ENCODE data around the gene TTC13.

TTC13 gene

DNA sequence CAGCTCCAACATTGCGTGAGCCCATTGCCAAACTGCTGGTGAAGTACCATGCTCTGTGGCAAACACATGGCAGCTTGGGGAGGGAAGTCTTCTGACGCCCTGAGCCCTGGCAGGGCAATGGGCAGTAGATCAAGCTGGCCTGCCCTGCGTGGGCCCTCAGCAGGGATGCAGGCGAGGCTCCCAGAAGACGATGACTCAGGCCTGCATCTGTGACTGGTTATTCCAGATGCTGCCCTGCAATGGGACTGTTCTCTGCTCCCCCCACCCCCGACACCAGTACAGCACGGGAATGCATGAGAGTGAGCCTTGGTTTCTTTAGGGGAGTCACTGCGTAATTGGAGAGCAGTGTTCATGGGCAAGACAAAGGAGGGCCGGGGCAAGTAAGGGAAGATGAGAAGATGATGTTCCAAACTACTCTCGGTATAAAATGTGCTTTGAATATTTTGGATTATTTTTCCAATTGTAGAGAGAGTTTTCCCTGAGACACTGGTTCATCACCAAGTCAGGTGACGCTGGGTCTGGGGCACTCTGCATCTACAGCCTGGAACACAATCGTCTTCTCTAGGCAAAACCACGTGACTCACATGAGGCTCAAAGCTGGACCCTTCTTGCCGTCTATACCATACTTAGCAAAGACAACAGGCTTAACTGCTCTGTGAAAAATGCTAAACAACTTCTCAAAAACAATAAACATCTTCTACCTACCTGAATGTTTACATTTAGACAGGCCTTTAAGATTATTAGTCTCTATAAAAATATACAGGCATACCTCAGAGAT lies 101.3 kb downstream of the TTC13 start:
- H3K27ac Mint-ChIP-seq, result no peak overlapping the region
- H3K9me3 Mint-ChIP-seq, result no peaks in the 10 kb centered on the region
- H3K36me3 Mint-ChIP-seq (ENCODE audit: low read depth), result no peaks in the 10 kb centered on the region
- no peak for DNase-seq (ENCODE audit: low spot score)
- H3K4me1 Mint-ChIP-seq (ENCODE audit: low read depth), result no peaks in the 10 kb centered on the region
- H3K4me3 Mint-ChIP-seq, result no peak overlapping the region
- peaks cover 36% of the 10 kb centered on the region for H3K27me3 Mint-ChIP-seq (ENCODE audit: low read depth)

DNA sequence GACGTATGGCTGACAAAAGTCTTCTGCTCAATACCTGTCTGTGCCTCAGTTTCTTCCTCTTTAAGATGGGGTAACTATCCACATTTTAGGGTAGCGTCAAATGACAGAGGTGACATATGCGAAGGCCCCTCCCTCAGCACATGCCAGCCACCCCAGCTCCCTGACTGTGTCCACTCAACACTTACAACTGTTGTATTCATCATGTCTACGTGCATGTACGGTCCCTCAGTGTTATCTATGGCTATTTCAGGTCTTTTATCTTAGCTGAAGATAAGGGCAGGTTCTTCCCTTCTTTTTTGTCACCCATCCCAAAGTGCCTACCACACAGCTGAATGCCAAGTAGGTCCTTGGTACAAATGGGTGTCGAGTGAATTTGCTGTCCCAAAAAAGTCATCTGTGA lies 102.0 kb downstream of the TTC13 start:
- Mint-ChIP-seq H3K4me1 (ENCODE audit: low read depth) (no peaks in the 10 kb centered on the region), H3K36me3 (ENCODE audit: low read depth) (no peaks in the 10 kb centered on the region), H3K27me3 (ENCODE audit: low read depth) (peaks cover 38% of the 10 kb centered on the region), H3K4me3 (no peak overlapping the region), H3K27ac (no peak overlapping the region), H3K9me3 (no peaks in the 10 kb centered on the region)
- no peak for DNase-seq (ENCODE audit: low spot score)

DNA sequence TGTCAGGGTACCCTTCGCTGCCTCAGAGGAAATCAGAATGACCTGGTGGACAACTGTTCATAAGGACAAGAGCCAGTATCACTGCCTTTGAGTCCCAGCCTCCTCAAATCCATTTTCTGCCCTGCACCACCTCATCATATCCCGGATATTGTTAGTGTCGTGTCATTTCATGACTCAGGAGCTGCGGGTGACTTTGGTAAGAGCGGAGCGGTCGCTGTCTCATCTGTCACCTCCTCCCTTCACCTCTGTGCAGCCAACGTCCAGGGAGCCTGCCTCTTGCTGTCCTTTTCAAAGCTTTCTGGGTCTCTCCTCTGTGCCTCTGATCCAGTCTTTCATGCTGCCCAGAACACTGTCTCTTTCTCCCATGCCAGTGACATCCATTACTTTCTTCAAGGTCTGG lies 103.3 kb downstream of the TTC13 start:
- Mint-ChIP-seq H3K4me1 (ENCODE audit: low read depth) (no peaks in the 10 kb centered on the region), H3K27me3 (ENCODE audit: low read depth) (peaks cover 37% of the 10 kb centered on the region), H3K36me3 (ENCODE audit: low read depth) (no peaks in the 10 kb centered on the region), H3K27ac (no peak overlapping the region), H3K4me3 (no peak overlapping the region), H3K9me3 (no peaks in the 10 kb centered on the region)
- DNase-seq (ENCODE audit: low spot score), result no peak

DNA sequence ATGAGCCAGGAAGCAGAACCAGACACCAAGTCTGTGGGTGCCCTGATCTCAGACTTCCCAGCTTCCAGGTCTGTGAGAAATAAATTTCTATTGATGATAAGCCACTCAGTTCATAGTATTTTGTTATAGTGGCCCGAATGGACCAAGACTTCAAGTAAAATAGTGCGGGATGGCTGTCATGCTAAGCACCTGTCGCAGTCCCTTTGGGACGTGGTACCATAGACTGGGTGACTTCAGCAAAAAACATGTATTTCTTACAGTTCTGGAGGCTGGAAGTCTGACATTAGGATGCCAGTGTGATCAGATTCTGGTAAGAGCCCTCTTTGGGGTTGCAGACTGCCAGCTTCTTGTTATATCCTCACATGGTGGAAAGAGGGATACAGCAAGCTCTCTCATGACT lies 107.7 kb downstream of the TTC13 start:
- H3K27me3 Mint-ChIP-seq (ENCODE audit: low read depth), result peaks cover 45% of the 10 kb centered on the region
- no peak for DNase-seq (ENCODE audit: low spot score)
- no peak overlapping the region for H3K4me3 Mint-ChIP-seq
- H3K9me3 Mint-ChIP-seq, result no peaks in the 10 kb centered on the region
- H3K36me3 Mint-ChIP-seq (ENCODE audit: low read depth), result no peaks in the 10 kb centered on the region
- H3K4me1 Mint-ChIP-seq (ENCODE audit: low read depth), result peaks cover 2% of the 10 kb centered on the region
- no peak overlapping the region for H3K27ac Mint-ChIP-seq

DNA sequence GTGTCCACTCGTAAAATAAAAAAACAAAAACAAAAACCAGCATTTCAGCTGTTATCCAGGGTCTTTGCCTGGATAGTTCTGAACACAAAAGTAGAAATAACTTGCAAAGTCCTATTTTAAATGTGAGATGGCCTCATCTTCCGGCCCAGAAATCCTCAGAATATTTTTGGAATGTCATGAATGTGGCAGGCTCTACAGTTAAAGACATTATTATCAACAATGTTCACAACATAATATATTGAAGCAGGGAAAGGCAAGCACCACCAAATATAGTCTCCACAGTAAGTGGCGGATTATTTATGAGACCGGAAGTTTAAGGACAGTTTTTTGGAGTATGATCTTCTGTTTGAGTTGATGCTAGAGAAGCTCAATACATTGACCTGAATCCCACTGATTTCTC lies 109.2 kb downstream of the TTC13 start:
- H3K4me1 Mint-ChIP-seq (ENCODE audit: low read depth), result peaks cover 2% of the 10 kb centered on the region
- H3K4me3 Mint-ChIP-seq, result peak overlapping the region; percentile 39
- peaks cover 45% of the 10 kb centered on the region for H3K27me3 Mint-ChIP-seq (ENCODE audit: low read depth)
- DNase-seq (ENCODE audit: low spot score), result no peak
- H3K9me3 Mint-ChIP-seq, result no peaks in the 10 kb centered on the region
- no peaks in the 10 kb centered on the region for H3K36me3 Mint-ChIP-seq (ENCODE audit: low read depth)
- no peak overlapping the region for H3K27ac Mint-ChIP-seq

DNA sequence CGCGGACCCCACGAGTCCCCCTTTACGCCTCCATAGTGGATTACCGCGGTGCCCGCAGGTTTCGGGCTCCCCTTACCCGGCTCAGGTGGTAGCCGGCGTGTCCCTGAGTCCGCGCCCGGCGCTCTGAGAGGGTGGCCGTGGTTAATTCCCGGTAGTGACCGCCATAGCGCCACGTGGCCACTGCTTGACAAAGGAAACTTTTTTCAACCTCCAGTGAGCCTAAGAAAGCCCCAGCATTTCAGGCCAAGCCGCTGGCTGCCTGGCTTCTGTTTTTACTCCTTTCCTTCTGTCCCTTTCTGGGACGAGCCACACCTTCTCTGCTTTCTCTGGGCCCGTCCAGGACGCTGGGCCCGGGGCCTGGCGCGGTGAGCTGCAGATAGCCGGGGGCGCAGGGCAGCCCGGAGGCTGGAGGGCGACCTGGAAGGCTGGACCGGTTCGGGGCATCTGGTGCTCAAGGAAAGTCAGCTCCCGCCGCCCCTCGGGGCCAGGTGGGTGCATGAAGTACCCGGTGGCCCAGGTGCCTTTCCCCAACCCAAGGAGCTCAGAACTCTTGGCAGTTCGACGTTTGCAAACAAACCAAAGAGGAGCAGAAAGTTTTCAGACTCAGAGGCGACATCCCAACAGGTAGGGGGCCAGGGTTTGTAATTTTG lies 109.8 kb downstream of the TTC13 start:
- peaks cover 2% of the 10 kb centered on the region for H3K4me1 Mint-ChIP-seq (ENCODE audit: low read depth)

DNA sequence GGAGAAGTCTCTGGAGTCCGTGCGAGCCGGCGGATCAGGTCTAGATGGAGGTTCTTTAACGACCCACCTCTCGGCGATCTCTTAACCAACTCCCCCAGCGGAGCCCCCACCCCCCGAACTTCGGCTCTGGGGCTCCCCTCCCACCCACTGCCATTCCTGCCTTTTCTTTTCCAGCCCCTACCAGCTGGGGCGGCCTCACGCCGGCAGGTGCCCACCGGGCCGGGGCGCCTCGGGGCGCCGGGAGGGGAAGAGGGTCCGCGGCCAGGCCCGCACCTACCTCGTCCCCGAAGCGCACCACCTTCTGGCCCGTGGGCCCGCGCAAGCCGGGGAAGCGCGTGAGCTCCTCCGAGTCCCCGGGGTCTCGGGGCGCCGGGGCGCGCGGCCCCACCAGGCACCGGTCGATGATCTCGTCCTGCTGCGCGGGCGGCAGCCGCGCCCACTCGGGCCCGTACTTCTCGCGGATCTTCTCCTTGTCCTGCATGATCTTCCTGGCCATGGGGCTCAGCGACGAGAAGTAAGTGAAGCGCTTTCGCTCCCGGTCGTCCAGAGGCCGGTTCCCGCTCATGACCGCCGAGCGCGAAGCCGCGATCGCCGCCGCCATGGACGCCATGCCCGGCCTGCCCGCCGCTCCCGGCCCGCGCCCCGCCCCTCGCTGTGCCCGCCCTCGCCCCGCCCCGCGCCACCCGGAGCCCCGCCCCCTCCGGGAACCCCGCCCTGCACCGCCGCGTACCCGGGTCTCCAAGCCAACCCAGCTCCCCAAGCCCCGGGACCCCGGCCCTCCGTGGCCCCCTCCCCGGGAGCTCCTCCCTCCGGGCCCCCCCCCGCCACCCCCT lies 110.5 kb downstream of the TTC13 start, which contains the start of gene C1orf198:
Gene C1orf198, minus strand, starts transcription at position 619 of the 833 bp plus-strand sequence. Its CDS starts 9 bp downstream, at position 610.
- Mint-ChIP-seq H3K27ac (no peak within 1 kb of the TSS), H3K27me3 (ENCODE audit: low read depth) (peaks cover 42% of the 10 kb centered on the region), H3K4me1 (ENCODE audit: low read depth) (peaks cover 6% of the 10 kb centered on the region)

More for the DNA sequence above, 109.8 kb downstream of the TTC13 start:
- H3K27me3 Mint-ChIP-seq (ENCODE audit: low read depth), result peaks cover 42% of the 10 kb centered on the region
- H3K9me3 Mint-ChIP-seq, result no peaks in the 10 kb centered on the region
- no peak for DNase-seq (ENCODE audit: low spot score)
- H3K27ac Mint-ChIP-seq, result no peak overlapping the region
- peak overlapping the region; percentile 81 for H3K4me3 Mint-ChIP-seq
- H3K36me3 Mint-ChIP-seq (ENCODE audit: low read depth), result no peaks in the 10 kb centered on the region

DNA sequence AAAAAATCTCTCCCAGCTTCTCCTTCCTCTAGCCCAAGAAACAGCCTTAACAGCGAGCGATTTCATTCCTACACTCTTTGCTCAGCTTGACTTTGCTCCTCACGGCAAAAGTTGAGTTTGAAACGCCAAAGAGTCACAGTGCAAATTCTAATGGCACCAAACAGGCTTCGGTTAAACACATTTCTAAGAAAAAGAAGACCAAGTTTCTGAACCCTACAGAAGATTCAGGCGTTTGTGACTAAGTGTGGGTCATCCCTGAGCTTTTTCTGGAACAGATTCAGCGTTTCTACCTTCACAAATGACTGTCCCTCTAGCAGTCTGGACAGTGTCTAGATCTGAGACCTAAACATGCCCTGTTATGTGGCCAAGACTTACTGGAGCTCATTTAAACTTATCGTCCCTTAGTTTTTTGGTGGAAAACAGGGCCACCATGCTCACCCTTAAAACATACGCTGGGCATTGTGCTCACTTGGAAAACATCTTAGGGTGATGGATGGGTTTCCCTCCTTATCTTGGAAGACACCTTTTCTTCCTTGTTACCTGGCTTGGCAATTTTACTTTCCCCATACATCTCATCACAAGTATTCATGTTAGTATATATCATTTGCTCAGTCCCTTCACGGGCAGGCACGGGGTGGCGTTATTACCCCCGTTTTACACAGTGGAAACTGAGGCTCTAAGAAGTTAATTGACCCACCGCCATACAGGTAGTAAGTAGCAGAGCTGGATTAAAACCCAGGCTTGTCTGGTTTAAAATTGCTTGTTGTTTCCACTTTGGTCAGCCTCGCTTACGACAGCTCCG lies 111.4 kb downstream of the TTC13 start:
- no peak for DNase-seq (ENCODE audit: low spot score)
- peak overlapping the region; percentile 84 for H3K4me3 Mint-ChIP-seq

More for the DNA sequence above, 110.5 kb downstream of the TTC13 start, which contains the start of gene C1orf198:
- DNase-seq (ENCODE audit: low spot score), result peak; percentile 66
- Mint-ChIP-seq H3K36me3 (ENCODE audit: low read depth) (no peaks in the 10 kb centered on the region), H3K9me3 (no peaks in the 10 kb centered on the region), H3K4me3 (peak within 1 kb of the TSS; percentile 84)

DNA sequence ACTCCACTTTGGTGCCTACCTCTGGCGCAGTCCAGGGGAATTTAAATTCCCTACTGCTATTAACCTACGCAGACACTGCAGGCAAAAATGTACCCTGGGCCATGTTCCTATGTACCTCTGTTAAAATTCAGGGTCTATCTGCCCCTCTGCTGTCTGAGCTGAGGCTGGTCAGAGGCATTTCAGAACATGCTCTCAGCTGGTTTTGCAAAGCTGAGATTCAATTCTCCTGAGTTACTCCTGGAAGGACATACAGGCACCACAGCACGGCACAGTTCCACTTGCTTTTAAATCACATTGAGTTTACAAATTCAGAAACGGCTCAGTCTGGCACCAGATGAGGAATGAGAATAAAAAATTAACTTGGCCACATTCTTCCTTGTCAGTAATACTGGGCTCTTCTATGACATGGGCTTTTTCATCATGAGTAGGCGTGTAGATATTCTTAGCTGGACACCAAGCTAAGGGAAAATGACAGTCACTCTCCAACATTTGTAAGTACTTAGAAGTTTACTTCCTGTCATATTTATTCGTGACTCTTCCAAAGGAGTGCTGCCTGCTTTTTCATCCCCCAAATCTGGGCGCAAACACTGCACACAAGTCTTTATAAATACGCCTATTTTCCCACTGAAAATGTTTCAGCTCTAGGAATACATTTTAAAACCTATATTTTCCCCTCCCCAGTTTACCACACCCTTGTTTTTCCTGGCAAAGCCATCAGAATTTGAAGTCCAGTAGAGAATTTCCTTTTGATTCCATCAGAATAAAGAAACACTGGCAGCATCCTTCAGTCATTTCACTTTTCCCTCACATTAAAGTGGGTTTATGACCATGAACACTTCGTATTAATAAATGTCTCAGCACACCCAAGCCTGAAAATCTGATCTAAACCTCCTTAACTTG lies 112.2 kb downstream of the TTC13 start:
- no peak overlapping the region for H3K27ac Mint-ChIP-seq
- H3K36me3 Mint-ChIP-seq (ENCODE audit: low read depth), result no peaks in the 10 kb centered on the region
- H3K27me3 Mint-ChIP-seq (ENCODE audit: low read depth), result peaks cover 39% of the 10 kb centered on the region
- H3K4me3 Mint-ChIP-seq, result no peak overlapping the region
- no peaks in the 10 kb centered on the region for H3K9me3 Mint-ChIP-seq
- H3K4me1 Mint-ChIP-seq (ENCODE audit: low read depth), result peaks cover 10% of the 10 kb centered on the region
- DNase-seq (ENCODE audit: low spot score), result no peak

More for the DNA sequence above, 111.4 kb downstream of the TTC13 start:
- Mint-ChIP-seq H3K9me3 (no peaks in the 10 kb centered on the region), H3K4me1 (ENCODE audit: low read depth) (peaks cover 10% of the 10 kb centered on the region), H3K27me3 (ENCODE audit: low read depth) (peaks cover 42% of the 10 kb centered on the region), H3K36me3 (ENCODE audit: low read depth) (no peaks in the 10 kb centered on the region), H3K27ac (no peak overlapping the region)

DNA sequence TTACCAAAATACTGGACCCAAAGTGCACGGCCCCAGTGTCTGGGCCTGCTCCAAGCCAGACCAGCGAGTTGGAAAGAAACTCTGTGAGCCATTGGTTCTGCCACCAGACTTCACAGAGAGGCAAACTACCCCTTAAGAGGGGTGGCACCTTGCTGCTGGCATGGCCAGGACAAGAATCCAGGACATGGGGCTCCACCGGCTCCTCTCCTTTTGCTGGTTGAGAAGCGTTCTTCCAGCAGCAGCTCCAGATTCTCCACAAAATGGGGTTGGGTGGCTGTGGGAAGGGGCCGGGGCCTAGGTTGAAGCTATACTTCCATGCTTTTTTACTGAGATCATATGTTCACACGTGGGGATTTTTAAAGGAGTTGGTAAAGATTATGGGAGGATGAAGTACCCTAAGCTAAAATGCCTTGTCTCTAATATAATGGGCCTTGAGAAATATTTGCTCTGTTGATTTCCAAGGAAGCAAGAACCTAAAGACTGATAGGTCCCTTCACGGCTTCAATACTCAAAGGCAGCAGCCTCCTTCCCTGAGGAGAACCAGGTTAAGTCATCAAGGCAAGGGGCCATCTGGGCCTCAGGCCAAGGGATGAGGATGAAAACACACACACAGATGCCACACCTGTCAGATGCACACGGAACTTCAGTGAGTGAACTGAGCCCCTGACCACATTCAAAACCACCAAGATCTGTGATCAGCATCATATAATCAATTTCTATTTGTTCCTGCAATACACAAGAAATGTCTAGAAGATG lies 113.4 kb downstream of the TTC13 start:
- H3K9me3 Mint-ChIP-seq, result no peaks in the 10 kb centered on the region

DNA sequence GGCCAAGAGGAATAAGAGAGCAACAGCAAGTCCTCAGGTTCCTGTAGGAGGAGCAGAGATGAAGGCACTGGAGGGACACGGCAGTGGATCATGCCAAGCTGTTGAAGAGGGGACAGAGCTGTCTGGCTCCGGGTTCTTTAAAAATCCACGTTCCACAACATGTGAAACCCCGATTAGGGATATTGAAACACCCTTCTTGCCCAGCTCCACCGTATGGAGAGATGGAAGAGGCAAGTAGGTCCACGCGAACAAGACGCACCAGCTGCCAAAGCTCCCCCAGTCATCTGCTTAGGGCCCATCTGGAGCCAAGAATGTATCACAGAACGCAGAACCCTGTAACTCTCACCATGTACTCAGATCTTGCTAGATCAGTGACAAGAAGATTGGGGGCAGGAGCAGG lies 114.2 kb downstream of the TTC13 start:
- Mint-ChIP-seq H3K27ac (no peak overlapping the region), H3K9me3 (no peaks in the 10 kb centered on the region), H3K27me3 (ENCODE audit: low read depth) (peaks cover 23% of the 10 kb centered on the region), H3K4me1 (ENCODE audit: low read depth) (peaks cover 10% of the 10 kb centered on the region), H3K4me3 (no peak overlapping the region), H3K36me3 (ENCODE audit: low read depth) (no peaks in the 10 kb centered on the region)
- no peak for DNase-seq (ENCODE audit: low spot score)

More for the DNA sequence above, 113.4 kb downstream of the TTC13 start:
- H3K27ac Mint-ChIP-seq, result no peak overlapping the region
- peaks cover 10% of the 10 kb centered on the region for H3K4me1 Mint-ChIP-seq (ENCODE audit: low read depth)
- peaks cover 31% of the 10 kb centered on the region for H3K27me3 Mint-ChIP-seq (ENCODE audit: low read depth)
- no peak for DNase-seq (ENCODE audit: low spot score)
- no peak overlapping the region for H3K4me3 Mint-ChIP-seq
- H3K36me3 Mint-ChIP-seq (ENCODE audit: low read depth), result no peaks in the 10 kb centered on the region

DNA sequence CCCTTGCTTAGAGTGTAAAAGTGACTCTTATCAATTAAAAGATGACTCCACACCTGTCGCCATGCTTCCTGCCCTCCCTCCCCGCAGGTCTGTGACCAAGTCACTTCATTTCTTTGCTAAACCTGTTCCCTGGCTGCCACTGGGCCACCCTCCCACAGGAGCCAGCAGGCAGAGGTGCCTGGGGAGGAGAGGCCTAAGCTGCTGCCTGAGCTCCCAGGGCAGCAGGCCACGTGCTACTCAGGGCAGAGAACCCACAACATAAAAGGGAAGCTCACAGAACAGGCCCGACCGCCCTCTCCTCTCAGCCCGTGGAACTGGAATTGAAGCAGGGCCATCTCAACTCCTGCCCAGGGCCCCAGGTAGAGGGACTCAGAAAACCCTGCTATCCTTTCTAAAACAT lies 115.2 kb downstream of the TTC13 start:
- no peaks in the 10 kb centered on the region for H3K36me3 Mint-ChIP-seq (ENCODE audit: low read depth)
- peaks cover 16% of the 10 kb centered on the region for H3K27me3 Mint-ChIP-seq (ENCODE audit: low read depth)
- H3K4me3 Mint-ChIP-seq, result no peak overlapping the region
- no peak overlapping the region for H3K27ac Mint-ChIP-seq
- DNase-seq (ENCODE audit: low spot score), result no peak
- H3K4me1 Mint-ChIP-seq (ENCODE audit: low read depth), result peaks cover 10% of the 10 kb centered on the region
- no peaks in the 10 kb centered on the region for H3K9me3 Mint-ChIP-seq
